Fibroblast of lung (primary cell): Measurements from ENCODE around the gene ETF1. TPM values are rescaled to one million over a fixed set of nuclear protein-coding genes. Genes with fewer than 3 reads are reported as not detected.

Experiments
- DNase-seq, 2 donors: peaks; one replicate each; pipeline versions ENCODE4 v3.0.0 to v3.0.0-alpha.2; 2010; ENCODE audit warnings: low read depth in 2 of 2
- H2AFZ ChIP-seq: 2 replicates; pipeline ENCODE4 v1.5.1; 2012; ENCODE audit warnings: low read length, control low read depth, inconsistent platforms
- H3K27ac ChIP-seq: 2 replicates; pipeline ENCODE4 v1.5.1; 2011; ENCODE audit warnings: low read length, control low read depth; ENCODE audit not compliant: insufficient read depth
- H3K27me3 ChIP-seq: 2 replicates; pipeline ENCODE4 v1.5.1; 2011; ENCODE audit warnings: mild to moderate bottlenecking, low read length; ENCODE audit not compliant: control insufficient read depth, insufficient read depth
- H3K36me3 ChIP-seq: 2 replicates; pipeline ENCODE4 v1.5.1; 2011; ENCODE audit warnings: low read length; ENCODE audit not compliant: control insufficient read depth, insufficient read depth
- H3K4me1 ChIP-seq: 2 replicates; pipeline ENCODE4 v1.5.1; 2011; ENCODE audit warnings: low read length; ENCODE audit not compliant: control insufficient read depth, insufficient read depth; ENCODE audit errors: extremely low read depth
- H3K4me2 ChIP-seq: 2 replicates; pipeline ENCODE4 v1.5.1; 2011; ENCODE audit warnings: low read length, control low read depth; ENCODE audit not compliant: insufficient read depth; ENCODE audit errors: extremely low read depth
- H3K4me3 ChIP-seq, 4 experiments: fragments of 200-600 bp in 1 of 4; sonication (generic) in 1 of 4; replicated peaks in 1 of 4; 2 replicates each; pipeline ENCODE4 v1.5.1; 2011 to 2016; ENCODE audit warnings: low read length in 4 of 4, low read depth in 3 of 4, mild to moderate bottlenecking in 3 of 4, control low read depth in 2 of 4, inconsistent platforms in 1 of 4, mixed read lengths in 1 of 4; ENCODE audit not compliant: insufficient read depth in 1 of 4; ENCODE audit errors: control extremely low read depth in 1 of 4
- H3K79me2 ChIP-seq: 2 replicates; pipeline ENCODE4 v1.5.1; 2012; ENCODE audit warnings: mild to moderate bottlenecking, low read length, inconsistent platforms; ENCODE audit not compliant: control insufficient read depth, insufficient read depth
- H3K9ac ChIP-seq: 2 replicates; pipeline ENCODE4 v1.5.1; 2011; ENCODE audit warnings: mild to moderate bottlenecking, low read length, control low read depth; ENCODE audit not compliant: insufficient read depth
- H3K9me3 ChIP-seq: 2 replicates; pipeline ENCODE4 v1.5.1; 2012; ENCODE audit warnings: low read depth, low read length; ENCODE audit not compliant: control insufficient read depth, insufficient read depth
- H4K20me1 ChIP-seq: 2 replicates; pipeline ENCODE4 v1.5.1; 2011; ENCODE audit warnings: low read length; ENCODE audit not compliant: control insufficient read depth, insufficient read depth; ENCODE audit errors: extremely low read depth
- EZH2 ChIP-seq: IDR thresholded peaks from 2 replicates; pipeline ENCODE4 v1.5.1; 2012; ENCODE audit warnings: low read length, control low read depth, mild to moderate bottlenecking; ENCODE audit errors: missing control alignments
- polyA plus RNA-seq, 2 donors: library from polyadenylated mRNA; depleted of rRNA in 1 of 2; stranded (reverse) in 1 of 2; unstranded in 1 of 2; fragments of >200 nt; gene quantifications; 2 replicates each; pipeline ENCODE4 v1.2.1, GENCODE V29; 2011 to 2012; ENCODE audit warnings: missing spikeins in 1 of 2
- total RNA-seq: library from RNA; depleted of rRNA; stranded (reverse); fragments of >200 nt; gene quantifications from 2 replicates; pipeline ENCODE4 v1.2.1, GENCODE V29; 2014
- TF ChIP-seq, protein P1 (sequence below), 2 donors: IDR thresholded peaks in 1 of 2; conservative IDR thresholded peaks in 1 of 2; 1 replicate in 1 of 2; 2 replicates in 1 of 2; pipeline ENCODE4 v1.5.1; 2011 to 2012; ENCODE audit warnings: low read length in 2 of 2, control low read depth in 1 of 2, inconsistent platforms in 1 of 2, low read depth in 1 of 2, mild to moderate bottlenecking in 1 of 2

Gene ETF1
- total and polyA plus RNA-seq, 2 donors (not counting 1 experiment from before 2014, with no cell fraction given): 94.0 to 118 TPM

DNA sequence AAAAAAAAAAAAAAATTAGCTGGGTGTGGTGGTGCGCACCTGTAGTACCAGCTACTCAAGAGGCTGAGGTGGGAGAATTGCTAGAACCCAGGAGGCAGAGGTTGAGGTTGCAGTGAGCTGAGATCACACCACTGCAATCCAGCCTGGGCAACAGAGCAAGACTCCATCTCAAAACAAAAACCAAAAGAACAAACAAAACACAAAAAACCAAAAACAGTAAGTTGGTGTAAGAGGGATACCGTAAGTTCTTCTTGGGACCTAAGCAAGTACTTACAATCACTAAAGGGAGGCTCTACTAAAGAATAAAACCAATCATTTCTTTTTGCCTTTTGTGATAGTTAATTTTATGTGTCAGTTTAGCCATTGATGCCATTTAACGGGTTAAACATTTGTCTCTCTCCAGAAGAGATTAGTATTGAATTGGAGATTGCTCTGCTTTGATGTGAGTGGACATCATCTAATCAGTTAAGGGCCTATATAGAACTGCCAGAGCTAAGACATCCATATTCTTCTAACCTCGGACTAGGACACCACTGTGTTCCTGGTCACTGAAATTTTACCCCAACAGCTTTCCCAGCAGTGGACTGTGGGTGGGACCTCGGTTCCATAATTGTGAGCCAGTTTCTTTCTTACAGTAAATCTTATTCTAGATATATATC is 10.5 kb upstream of the ETF1 start:
- Histone ChIP-seq H3K27me3 (no peaks in the 10 kb centered on the region), H3K79me2 (peaks cover 7% of the 10 kb centered on the region), H3K4me2 (no peak overlapping the region), H4K20me1 (no peaks in the 10 kb centered on the region), H3K27ac (no peak overlapping the region), H2AFZ (no peak overlapping the region), H3K9me3 (no peaks in the 10 kb centered on the region), H3K4me1 (no peaks in the 10 kb centered on the region), H3K36me3 (peaks cover 10% of the 10 kb centered on the region), H3K9ac (no peak overlapping the region), H3K4me3 (no peak overlapping the region)
- no peak for TF ChIP-seq EZH2
- TF ChIP-seq, protein P1, sequence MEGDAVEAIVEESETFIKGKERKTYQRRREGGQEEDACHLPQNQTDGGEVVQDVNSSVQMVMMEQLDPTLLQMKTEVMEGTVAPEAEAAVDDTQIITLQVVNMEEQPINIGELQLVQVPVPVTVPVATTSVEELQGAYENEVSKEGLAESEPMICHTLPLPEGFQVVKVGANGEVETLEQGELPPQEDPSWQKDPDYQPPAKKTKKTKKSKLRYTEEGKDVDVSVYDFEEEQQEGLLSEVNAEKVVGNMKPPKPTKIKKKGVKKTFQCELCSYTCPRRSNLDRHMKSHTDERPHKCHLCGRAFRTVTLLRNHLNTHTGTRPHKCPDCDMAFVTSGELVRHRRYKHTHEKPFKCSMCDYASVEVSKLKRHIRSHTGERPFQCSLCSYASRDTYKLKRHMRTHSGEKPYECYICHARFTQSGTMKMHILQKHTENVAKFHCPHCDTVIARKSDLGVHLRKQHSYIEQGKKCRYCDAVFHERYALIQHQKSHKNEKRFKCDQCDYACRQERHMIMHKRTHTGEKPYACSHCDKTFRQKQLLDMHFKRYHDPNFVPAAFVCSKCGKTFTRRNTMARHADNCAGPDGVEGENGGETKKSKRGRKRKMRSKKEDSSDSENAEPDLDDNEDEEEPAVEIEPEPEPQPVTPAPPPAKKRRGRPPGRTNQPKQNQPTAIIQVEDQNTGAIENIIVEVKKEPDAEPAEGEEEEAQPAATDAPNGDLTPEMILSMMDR (conservative IDR thresholded peaks at IDR 0.05 in 1 of 2, IDR thresholded peaks at IDR 0.05 in 1 of 2; ENCODE audit: low read depth in 1 of 2, low read length in 2 of 2): no peak
- DNase-seq: no peak

GRCh38 chr5:138552657-138553056 is 9.6 kb upstream of the ETF1 start:
- DNase-seq: no peak
- Histone ChIP-seq H3K4me1 (no peaks in the 10 kb centered on the region), H2AFZ (no peak overlapping the region), H3K27me3 (no peaks in the 10 kb centered on the region), H3K4me3 (no peak overlapping the region), H3K9me3 (no peaks in the 10 kb centered on the region), H3K79me2 (peaks cover 13% of the 10 kb centered on the region), H3K36me3 (peaks cover 8% of the 10 kb centered on the region), H3K4me2 (no peak overlapping the region), H4K20me1 (no peaks in the 10 kb centered on the region), H3K9ac (no peak overlapping the region), H3K27ac (no peak overlapping the region)
- TF ChIP-seq, protein P1 (conservative IDR thresholded peaks at IDR 0.05 in 1 of 2, IDR thresholded peaks at IDR 0.05 in 1 of 2; ENCODE audit: low read depth in 1 of 2, low read length in 2 of 2): no peak
- no peak for TF ChIP-seq EZH2

DNA sequence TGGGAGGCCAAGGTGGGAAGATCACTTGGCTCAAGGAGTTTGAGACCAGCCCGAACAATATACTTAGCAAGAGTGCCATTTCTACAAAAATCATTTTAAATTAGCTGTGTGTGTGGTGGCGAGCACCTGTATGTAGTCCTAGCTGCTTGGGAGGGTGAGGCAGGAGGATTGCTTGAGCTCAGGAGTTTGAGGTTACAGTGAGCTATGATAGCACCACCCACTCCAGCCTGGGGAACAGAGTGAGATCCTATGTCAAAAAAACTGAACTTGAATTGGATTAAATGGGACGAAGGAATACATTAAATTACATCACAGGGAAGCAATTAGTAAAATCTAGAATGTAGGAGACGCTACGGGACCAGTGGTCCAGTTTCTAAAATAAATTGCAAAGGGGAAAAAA is 6.4 kb upstream of the ETF1 start:
- no peak for DNase-seq
- no peak overlapping the region for H2AFZ ChIP-seq

More for the DNA sequence above, 6.4 kb upstream of the ETF1 start:
- Histone ChIP-seq H3K9ac (no peak overlapping the region), H3K27ac (no peak overlapping the region), H3K4me1 (no peaks in the 10 kb centered on the region), H3K4me2 (no peak overlapping the region), H4K20me1 (no peaks in the 10 kb centered on the region), H3K36me3 (no peaks in the 10 kb centered on the region), H3K4me3 (no peak overlapping the region), H3K79me2 (peaks cover 42% of the 10 kb centered on the region), H3K9me3 (no peaks in the 10 kb centered on the region), H3K27me3 (no peaks in the 10 kb centered on the region)
- TF ChIP-seq EZH2: no peak
